ENCODE results near the gene MAP3K19. TPM values are rescaled to one million over a fixed set of nuclear protein-coding genes. Genes with fewer than 3 reads are reported as not detected.

MAP3K19 gene
- total RNA-seq, 6 donors from 2014 or later, result 0.34 to 45.7 (median 3.5) TPM

DNA sequence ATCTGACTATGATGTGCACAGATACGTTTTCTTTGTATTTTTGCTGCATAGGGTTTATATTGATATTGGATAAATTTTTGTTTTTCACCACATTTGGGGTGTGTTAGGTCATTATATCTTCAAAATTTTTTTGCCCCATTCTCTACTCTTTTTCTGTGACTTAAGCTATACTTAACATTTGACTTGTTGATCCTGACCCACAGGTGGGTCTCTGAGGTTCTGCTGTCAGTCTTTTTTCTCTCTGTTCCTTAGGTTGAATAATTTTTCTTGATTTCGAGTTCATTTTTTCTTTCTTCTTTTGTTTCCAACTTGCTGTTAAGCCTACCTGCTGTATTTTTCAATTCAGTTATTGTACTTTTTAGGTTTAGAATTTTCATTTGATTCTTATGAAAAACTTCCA lies 16.9 kb upstream of the MAP3K19 start:
- no peaks in the 10 kb centered on the region for H3K27me3 ChIP-seq
- no peak overlapping the region for H3K4me3 ChIP-seq
- peaks cover 0 to 32% (median 10%) of the 10 kb centered on the region in 4 donors for H3K36me3 ChIP-seq
- no peak overlapping the region for H3K27ac ChIP-seq
- no peaks in the 10 kb centered on the region for H3K9me3 ChIP-seq
- peaks cover 0 to 9% (median 0%) of the 10 kb centered on the region in 4 donors for H3K4me1 ChIP-seq
- 93 to 95% methylated on average over 2 of the region's 2 CpGs for WGBS, 2 donors
- TF ChIP-seq, protein P1, sequence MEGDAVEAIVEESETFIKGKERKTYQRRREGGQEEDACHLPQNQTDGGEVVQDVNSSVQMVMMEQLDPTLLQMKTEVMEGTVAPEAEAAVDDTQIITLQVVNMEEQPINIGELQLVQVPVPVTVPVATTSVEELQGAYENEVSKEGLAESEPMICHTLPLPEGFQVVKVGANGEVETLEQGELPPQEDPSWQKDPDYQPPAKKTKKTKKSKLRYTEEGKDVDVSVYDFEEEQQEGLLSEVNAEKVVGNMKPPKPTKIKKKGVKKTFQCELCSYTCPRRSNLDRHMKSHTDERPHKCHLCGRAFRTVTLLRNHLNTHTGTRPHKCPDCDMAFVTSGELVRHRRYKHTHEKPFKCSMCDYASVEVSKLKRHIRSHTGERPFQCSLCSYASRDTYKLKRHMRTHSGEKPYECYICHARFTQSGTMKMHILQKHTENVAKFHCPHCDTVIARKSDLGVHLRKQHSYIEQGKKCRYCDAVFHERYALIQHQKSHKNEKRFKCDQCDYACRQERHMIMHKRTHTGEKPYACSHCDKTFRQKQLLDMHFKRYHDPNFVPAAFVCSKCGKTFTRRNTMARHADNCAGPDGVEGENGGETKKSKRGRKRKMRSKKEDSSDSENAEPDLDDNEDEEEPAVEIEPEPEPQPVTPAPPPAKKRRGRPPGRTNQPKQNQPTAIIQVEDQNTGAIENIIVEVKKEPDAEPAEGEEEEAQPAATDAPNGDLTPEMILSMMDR (IDR thresholded peaks at IDR 0.05), result no peak
- no peak for TF ChIP-seq POLR2AphosphoS5 (IDR thresholded peaks at IDR 0.05)
- no peak for TF ChIP-seq EP300 (IDR thresholded peaks at IDR 0.05)
- no peak for TF ChIP-seq POLR2A (IDR thresholded peaks at IDR 0.05)
- ATAC-seq (ENCODE audit: low FRiP score in 2 of 2), result no peak
- DNase-seq, result no peak

DNA sequence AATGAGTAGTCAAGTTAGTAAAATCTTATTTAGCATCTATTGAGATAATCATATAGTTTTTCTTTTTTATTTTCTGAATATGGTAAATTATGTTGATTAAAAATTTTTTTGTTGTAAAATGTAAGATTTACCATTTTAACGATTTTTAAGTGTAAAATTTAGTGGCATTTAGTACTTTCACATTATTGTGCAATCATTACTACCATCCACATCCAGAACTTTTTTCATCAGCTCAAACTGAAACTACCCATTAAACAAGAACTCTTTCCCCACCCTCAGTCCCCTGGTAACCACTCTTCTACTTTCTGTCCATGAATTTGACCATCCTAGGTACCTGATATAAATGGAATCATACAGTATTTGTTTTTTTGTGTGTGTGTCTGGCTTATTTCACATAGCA lies 16.0 kb upstream of the MAP3K19 start:
- H3K27me3 ChIP-seq, result no peaks in the 10 kb centered on the region
- no peak overlapping the region for H3K27ac ChIP-seq
- WGBS, 2 donors, result 77 to 84% methylated on average over 1 of the region's 1 CpG
- H3K36me3 ChIP-seq, result peaks cover 0 to 36% (median 10%) of the 10 kb centered on the region in 4 donors
- no peaks in the 10 kb centered on the region for H3K9me3 ChIP-seq
- peaks cover 0 to 9% (median 0%) of the 10 kb centered on the region in 4 donors for H3K4me1 ChIP-seq
- ATAC-seq (ENCODE audit: low FRiP score in 2 of 2) (no peak), DNase-seq (no peak)
- no peak overlapping the region for H3K4me3 ChIP-seq
- TF ChIP-seq POLR2AphosphoS5 (IDR thresholded peaks at IDR 0.05) (no peak), EP300 (IDR thresholded peaks at IDR 0.05) (no peak), POLR2A (IDR thresholded peaks at IDR 0.05) (no peak)
- TF ChIP-seq, protein P1 (IDR thresholded peaks at IDR 0.05), result no peak

DNA sequence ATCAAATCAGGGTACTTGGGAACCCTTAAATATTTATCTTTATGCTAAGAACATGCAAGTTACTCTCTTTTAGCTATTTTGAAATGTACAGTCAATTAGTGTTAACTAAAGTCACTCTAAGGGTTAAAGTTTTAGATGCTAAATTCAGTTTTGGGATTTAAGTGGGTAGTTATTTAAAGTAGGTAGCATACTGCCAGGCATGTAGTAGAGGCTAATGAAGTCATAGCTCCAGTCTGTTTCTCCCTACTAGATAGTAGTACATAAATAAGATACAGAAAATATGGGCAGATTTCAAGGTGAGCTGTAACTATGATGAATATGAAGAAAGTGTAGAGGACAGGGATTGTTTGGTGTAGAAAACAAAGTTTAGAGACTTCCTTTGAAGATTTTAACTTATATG lies 12.3 kb upstream of the MAP3K19 start:
- H3K36me3 ChIP-seq, result peaks cover 0 to 31% (median 10%) of the 10 kb centered on the region in 4 donors
- DNase-seq, result no peak
- TF ChIP-seq POLR2AphosphoS5 (IDR thresholded peaks at IDR 0.05) (no peak), POLR2A (IDR thresholded peaks at IDR 0.05) (no peak), EP300 (IDR thresholded peaks at IDR 0.05) (no peak)
- TF ChIP-seq, protein P1 (IDR thresholded peaks at IDR 0.05), result no peak
- ATAC-seq (ENCODE audit: low FRiP score in 2 of 2), result no peak
- H3K9me3 ChIP-seq, result no peaks in the 10 kb centered on the region
- H3K27ac ChIP-seq, result no peak overlapping the region
- peaks cover 0 to 21% (median 17%) of the 10 kb centered on the region in 4 donors for H3K4me1 ChIP-seq
- H3K4me3 ChIP-seq, result no peak overlapping the region
- no peaks in the 10 kb centered on the region for H3K27me3 ChIP-seq

DNA sequence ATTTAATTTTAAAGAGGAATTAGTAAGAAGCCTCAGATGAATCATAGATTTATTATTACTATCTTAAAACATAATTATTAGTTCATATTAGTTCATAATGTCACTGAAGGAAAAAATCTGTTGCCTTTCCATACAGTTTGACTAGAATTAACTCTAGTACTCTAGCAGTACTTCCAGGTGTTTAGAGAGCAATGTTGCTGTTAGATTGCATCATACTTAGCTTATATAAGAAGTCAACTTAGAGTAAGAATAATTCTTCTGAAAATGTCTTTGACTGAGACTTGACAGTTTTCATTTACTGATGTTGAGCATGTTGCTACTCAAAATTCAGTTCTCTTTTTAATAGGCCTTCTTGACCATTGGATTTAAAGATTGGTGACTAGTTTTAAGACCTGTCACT lies 9.5 kb upstream of the MAP3K19 start:
- peaks cover 13 to 40% (median 27%) of the 10 kb centered on the region in 4 donors for H3K4me1 ChIP-seq
- no peak for ATAC-seq (ENCODE audit: low FRiP score in 2 of 2)
- no peaks in the 10 kb centered on the region for H3K27me3 ChIP-seq
- no peaks in the 10 kb centered on the region for H3K9me3 ChIP-seq
- TF ChIP-seq POLR2A (IDR thresholded peaks at IDR 0.05) (no peak), EP300 (IDR thresholded peaks at IDR 0.05) (no peak), POLR2AphosphoS5 (IDR thresholded peaks at IDR 0.05) (no peak)
- TF ChIP-seq, protein P1 (IDR thresholded peaks at IDR 0.05), result no peak
- H3K36me3 ChIP-seq, result peaks cover 0 to 22% (median 7%) of the 10 kb centered on the region in 4 donors
- H3K27ac ChIP-seq, result no peak overlapping the region
- DNase-seq, result no peak
- no peak overlapping the region for H3K4me3 ChIP-seq

DNA sequence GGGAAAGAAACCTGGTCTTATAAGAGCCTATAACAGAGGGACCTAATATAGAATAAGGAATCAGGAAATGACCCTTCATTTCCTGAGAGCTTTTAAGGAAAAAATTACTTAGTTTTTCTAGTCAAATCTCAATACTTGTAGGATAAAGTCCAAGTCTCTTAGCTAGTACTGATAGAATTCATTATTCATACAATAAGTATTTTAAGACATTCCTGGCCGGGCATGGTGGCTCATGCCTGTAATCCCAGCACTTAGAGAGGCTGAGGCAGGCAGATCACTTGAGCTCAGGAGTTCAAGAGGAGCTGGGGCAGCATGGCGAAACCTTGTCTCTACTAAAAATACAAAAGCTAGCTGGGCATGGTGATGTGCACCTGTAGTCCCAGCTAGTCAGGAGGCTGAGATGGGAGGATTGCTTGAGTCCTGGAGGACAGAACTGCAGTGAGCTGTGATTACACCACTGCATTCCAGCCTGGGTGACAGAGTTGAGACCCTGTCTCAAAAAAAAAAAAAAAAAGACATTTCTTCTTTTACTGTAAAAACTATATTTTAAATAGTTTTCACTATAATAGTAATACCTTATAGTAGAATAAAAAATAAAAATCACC lies 8.0 kb upstream of the MAP3K19 start:
- 50 to 73% methylated on average over 2 of the region's 2 CpGs for WGBS, 2 donors
- Histone ChIP-seq H3K9me3 (no peaks in the 10 kb centered on the region), H3K27me3 (no peaks in the 10 kb centered on the region), H3K36me3 (peaks cover 0 to 7% (median under 1%) of the 10 kb centered on the region in 4 donors), H3K27ac (peak overlapping the region in 1 of 4 donors; percentile 26), H3K4me1 (peaks cover 13 to 40% (median 27%) of the 10 kb centered on the region in 4 donors), H3K4me3 (no peak overlapping the region)
- TF ChIP-seq POLR2A (IDR thresholded peaks at IDR 0.05), result no peak
- TF ChIP-seq POLR2AphosphoS5 (IDR thresholded peaks at IDR 0.05), result no peak
- TF ChIP-seq, protein P1 (IDR thresholded peaks at IDR 0.05), result no peak
- TF ChIP-seq EP300 (IDR thresholded peaks at IDR 0.05), result no peak
- DNase-seq (peak in 1 of 2 donors; percentile 55), ATAC-seq (ENCODE audit: low FRiP score in 2 of 2) (no peak)
